Liver (tissue), 9 donors: Measurements from ENCODE around the gene ANTXR1. TPM values are rescaled to one million over a fixed set of nuclear protein-coding genes. Genes with fewer than 3 reads are reported as not detected.

ENCODE experiments used
- DNase-seq: peaks from one replicate; pipeline ENCODE4 v3.0.0-alpha.2; 2017; ENCODE audit warnings: low spot score
- H3K27ac ChIP-seq, 2 donors: one replicate each; pipeline ENCODE4 v1.7.0; 2013; ENCODE audit warnings: inconsistent platforms in 2 of 2, low read length in 2 of 2, control low read depth in 1 of 2, low read depth in 1 of 2, mild to moderate bottlenecking in 1 of 2
- H3K27me3 ChIP-seq, 4 donors: one replicate each; pipeline versions ENCODE4 v1.6.1 to v1.7.0; 2013; ENCODE audit warnings: low read length in 3 of 4, inconsistent platforms in 1 of 4, mild to moderate bottlenecking in 1 of 4, moderate library complexity in 1 of 4; ENCODE audit not compliant: control insufficient read depth in 4 of 4, insufficient read depth in 4 of 4
- H3K36me3 ChIP-seq, 4 donors: one replicate each; pipeline versions ENCODE4 v1.6.1 to v1.7.0; 2013; ENCODE audit warnings: low read length in 3 of 4, mild to moderate bottlenecking in 3 of 4, low read depth in 1 of 4, moderate library complexity in 1 of 4; ENCODE audit not compliant: control insufficient read depth in 4 of 4, insufficient read depth in 3 of 4
- H3K4me1 ChIP-seq, 4 donors: one replicate each; pipeline versions ENCODE4 v1.6.1 to v1.7.0; 2013; ENCODE audit warnings: low read length in 3 of 4, mild to moderate bottlenecking in 3 of 4, moderate library complexity in 1 of 4; ENCODE audit not compliant: control insufficient read depth in 4 of 4, insufficient read depth in 4 of 4
- H3K4me3 ChIP-seq, 3 donors: one replicate each; pipeline versions ENCODE4 v1.6.1 to v1.7.0; 2013; ENCODE audit warnings: low read length in 3 of 3, control low read depth in 1 of 3, low read depth in 1 of 3, mild to moderate bottlenecking in 1 of 3
- H3K9ac ChIP-seq, 2 donors: one replicate each; pipeline ENCODE4 v1.7.0; 2013; ENCODE audit warnings: low read length in 2 of 2, mild to moderate bottlenecking in 2 of 2, moderate library complexity in 2 of 2, control low read depth in 1 of 2, low read depth in 1 of 2
- H3K9me3 ChIP-seq, 4 donors: one replicate each; pipeline versions ENCODE4 v1.6.1 to v1.7.0; 2013; ENCODE audit warnings: low read length in 3 of 4; ENCODE audit not compliant: control insufficient read depth in 4 of 4
- ATF3 ChIP-seq: IDR thresholded peaks from 2 replicates; pipeline ENCODE4 v1.6.1; 2016; ENCODE audit warnings: antibody characterized with exemption
- CTCF ChIP-seq: fragments of 150-350 bp; IDR thresholded peaks from 2 replicates; pipeline ENCODE4 v1.5.1; 2017; ENCODE audit warnings: improper control_type of control experiment, low read depth, low read length; ENCODE audit not compliant: missing input control
- EGR1 ChIP-seq, 2 donors: IDR thresholded peaks; 2 replicates each; pipeline ENCODE4 v1.6.1; 2016 to 2018; ENCODE audit warnings: antibody characterized with exemption in 2 of 2, low read depth in 2 of 2
- FOXA1 ChIP-seq: IDR thresholded peaks from 2 replicates; pipeline ENCODE4 v1.6.1; 2016; ENCODE audit warnings: antibody characterized with exemption
- FOXA2 ChIP-seq: IDR thresholded peaks from 2 replicates; pipeline ENCODE4 v1.6.1; 2016; ENCODE audit warnings: antibody characterized with exemption
- GABPA ChIP-seq, 2 donors: IDR thresholded peaks in 1 of 2; conservative IDR thresholded peaks in 1 of 2; 2 replicates each; pipeline ENCODE4 v1.6.1; 2016; ENCODE audit warnings: antibody characterized with exemption in 2 of 2, mild to moderate bottlenecking in 1 of 2, moderate library complexity in 1 of 2
- HNF4A ChIP-seq, 2 donors: conservative IDR thresholded peaks; 2 replicates each; pipeline ENCODE4 v1.6.1; 2016; ENCODE audit warnings: antibody characterized with exemption in 2 of 2, mild to moderate bottlenecking in 2 of 2
- HNF4G ChIP-seq: IDR thresholded peaks from 2 replicates; pipeline ENCODE4 v1.6.1; 2016; ENCODE audit warnings: antibody characterized with exemption
- JUND ChIP-seq, 2 donors: IDR thresholded peaks; 2 replicates each; pipeline ENCODE4 v1.6.1; 2016; ENCODE audit warnings: antibody characterized with exemption in 2 of 2
- MAX ChIP-seq: IDR thresholded peaks from 2 replicates; pipeline ENCODE4 v1.6.1; 2016; ENCODE audit warnings: antibody characterized with exemption
- NR2F2 ChIP-seq: IDR thresholded peaks from 2 replicates; pipeline ENCODE4 v1.6.1; 2016; ENCODE audit warnings: antibody characterized with exemption
- RAD21 ChIP-seq, 2 donors: IDR thresholded peaks; 2 replicates each; pipeline ENCODE4 v1.6.1; 2016; ENCODE audit warnings: antibody characterized with exemption in 2 of 2, mild to moderate bottlenecking in 2 of 2
- REST ChIP-seq: IDR thresholded peaks from 2 replicates; pipeline ENCODE4 v1.6.1; 2016; ENCODE audit warnings: antibody characterized with exemption, mild to moderate bottlenecking
- RXRA ChIP-seq, 2 donors: IDR thresholded peaks; 2 replicates each; pipeline ENCODE4 v1.6.1; 2017 to 2018; ENCODE audit warnings: antibody characterized with exemption in 2 of 2, mild to moderate bottlenecking in 1 of 2
- SP1 ChIP-seq: IDR thresholded peaks from 2 replicates; pipeline ENCODE4 v1.6.1; 2018; ENCODE audit warnings: antibody characterized with exemption, mild to moderate bottlenecking
- TAF1 ChIP-seq: conservative IDR thresholded peaks from 2 replicates; pipeline ENCODE4 v1.6.1; 2016; ENCODE audit warnings: antibody characterized with exemption, mild to moderate bottlenecking
- YY1 ChIP-seq: IDR thresholded peaks from 2 replicates; pipeline ENCODE4 v1.6.1; 2016; ENCODE audit warnings: antibody characterized with exemption, mild to moderate bottlenecking
- WGBS: extraction: QIAGEN DNeasy Blood & Tissue Kit; methylation state at CpG from one replicate; pipeline ENCODE4 v1.1.7; 2013; 5-methylcytosine and 5-hydroxymethylcytosine counted together
- polyA plus RNA-seq, 2 donors: library from polyadenylated mRNA; stranded (reverse) in 1 of 2; unstranded in 1 of 2; fragments of 200-250 nt in 1 of 2; fragments of >200 nt in 1 of 2; fragmentation: Nextera tagmentation in 1 of 2; extraction: Ambion mirVana in 1 of 2; gene quantifications; one replicate each; pipeline versions ENCODE4 v1.2.1 to v1.2.3, GENCODE V29; 2013 to 2015
- total RNA-seq, 2 donors: library from RNA; depleted of rRNA; stranded (reverse); fragments of >200 nt; gene quantifications; one replicate each; pipeline ENCODE4 v1.2.3, GENCODE V29; 2014
- donor health status: healthy.
- donor health status: healthy.
- donor health status: healthy.
- donor health status: healthy.
- donor health status: healthy.

ANTXR1 gene
- total and polyA plus RNA-seq, 4 donors: 0.60 to 3.6 (median 1.8) TPM

GRCh38 chr2:69145204-69145603, 132.2 kb downstream of the ANTXR1 start:
- TF ChIP-seq RXRA (IDR thresholded peaks at IDR 0.05) (no peak), TAF1 (no peak), EGR1 (IDR thresholded peaks at IDR 0.05; ENCODE audit: low read depth in 2 of 2) (no peak), YY1 (no peak), FOXA1 (no peak), RAD21 (IDR thresholded peaks at IDR 0.05) (no peak), ATF3 (no peak), GABPA (IDR thresholded peaks at IDR 0.05 in 1 of 2, conservative IDR thresholded peaks at IDR 0.05 in 1 of 2) (no peak), NR2F2 (no peak), JUND (IDR thresholded peaks at IDR 0.05) (no peak), REST (no peak), CTCF (no peak), FOXA2 (no peak), HNF4A (conservative IDR thresholded peaks at IDR 0.05) (no peak), SP1 (no peak), MAX (no peak)
- no peak for DNase-seq
- WGBS: 88% methylated on average over 7 of the region's 7 CpGs
- Histone ChIP-seq H3K36me3 (no peaks in the 10 kb centered on the region), H3K27ac (no peak overlapping the region), H3K9me3 (no peaks in the 10 kb centered on the region), H3K9ac (no peak overlapping the region), H3K4me1 (no peaks in the 10 kb centered on the region), H3K4me3 (no peak overlapping the region), H3K27me3 (no peaks in the 10 kb centered on the region)

GRCh38 chr2:69147841-69148533, 135.0 kb downstream of the ANTXR1 start:
- Histone ChIP-seq H3K27me3 (no peaks in the 10 kb centered on the region), H3K36me3 (no peaks in the 10 kb centered on the region), H3K4me3 (no peak overlapping the region), H3K27ac (no peak overlapping the region), H3K9me3 (peaks cover 0 to 2% (median 0%) of the 10 kb centered on the region in 4 donors), H3K9ac (no peak overlapping the region), H3K4me1 (no peaks in the 10 kb centered on the region)
- 78% methylated on average over 13 of the region's 13 CpGs for WGBS
- no peak for DNase-seq
- TF ChIP-seq YY1 (no peak), HNF4G (no peak), NR2F2 (no peak)
